GM12801 (cell line): ENCODE results near the gene FAM111A.

Source experiments
- CTCF ChIP-seq: IDR thresholded peaks from one replicate; pipeline ENCODE4 v1.5.1; 2011; ENCODE audit warnings: control low read depth; ENCODE audit not compliant: insufficient read length; ENCODE audit errors: extremely low read depth

Gene FAM111A

GRCh38 chr11:59117774-59118173 is 24.9 kb upstream of the FAM111A start:
- TF ChIP-seq CTCF: no peak

- no peak for TF ChIP-seq CTCF
These were observed 22.8 kb upstream of the FAM111A start for GRCh38 chr11:59119826-59120225.

GRCh38 chr11:59135648-59136461 is 6.8 kb upstream of the FAM111A start:
- peak; percentile 39 for TF ChIP-seq CTCF

- TF ChIP-seq CTCF: no peak
These were observed 5.5 kb upstream of the FAM111A start for GRCh38 chr11:59137190-59137589.

GRCh38 chr11:59138643-59139042 is 4.0 kb upstream of the FAM111A start:
- TF ChIP-seq CTCF: no peak

GRCh38 chr11:59141191-59141590 is 1.5 kb upstream of the FAM111A start:
- no peak for TF ChIP-seq CTCF

GRCh38 chr11:59141673-59142460 is 789 bp upstream of the FAM111A start:
- no peak for TF ChIP-seq CTCF
